Spleen (tissue), 7 donors: Measurements from ENCODE around the gene YWHAG.

Experiments used
- CTCF ChIP-seq, 11 experiments: fragments of 200-600 bp in 7 of 11; fragments of 450-650 bp in 4 of 11; sonication (generic) in 4 of 11; IDR thresholded peaks in 8 of 11; conservative IDR thresholded peaks in 3 of 11; 1 replicate in 7 of 11; 2 replicates in 4 of 11; pipeline versions ENCODE4 v1.4.0 to v1.8.0; 2016 to 2021; ENCODE audit warnings: antibody characterized with exemption in 11 of 11, inconsistent platforms in 4 of 11, mild to moderate bottlenecking in 1 of 11
- POLR2A ChIP-seq, 3 donors: fragments of 450-650 bp; IDR thresholded peaks; one replicate each; pipeline ENCODE4 v1.5.1; 2017; ENCODE audit warnings: antibody characterized with exemption in 3 of 3, mild to moderate bottlenecking in 1 of 3
- POLR2AphosphoS5 ChIP-seq, 3 donors: sonication (generic); formaldehyde crosslinking; IDR thresholded peaks; one replicate each; pipeline ENCODE4 v1.5.1; 2017; ENCODE audit warnings: antibody characterized with exemption in 3 of 3
- donor health status: DM: no; HTN: no; CAD: no; lungs with moderate emphysema.
- donor health status: DM: no; HTN: no; CAD: no.
- donor health status: DM: no; HTN: no; CAD: no.

GRCh38 chr7:76343931-76344321 is 14.9 kb downstream of the YWHAG start:
- TF ChIP-seq CTCF (IDR thresholded peaks at IDR 0.05 in 8 of 11, conservative IDR thresholded peaks at IDR 0.05 in 3 of 11) (no peak), POLR2AphosphoS5 (IDR thresholded peaks at IDR 0.05) (no peak), POLR2A (IDR thresholded peaks at IDR 0.05) (no peak)
